K562 (cell line): ENCODE results near the gene ANAPC16. TPM values are rescaled to one million over a fixed set of nuclear protein-coding genes. Genes with fewer than 3 reads are reported as not detected.

Experiments used
- CUX1 ChIP-seq: fragments of 200-800 bp; sonication (Bioruptor generic); IDR thresholded peaks from 2 replicates; pipeline ENCODE4 v1.6.1; 2016; ENCODE audit warnings: missing genetic modification characterization, missing compliant biosample characterization
- FOSL1 ChIP-seq: fragments of 200-800 bp; sonication (Bioruptor generic); conservative IDR thresholded peaks from 2 replicates; pipeline ENCODE4 v1.6.1; 2016; ENCODE audit warnings: missing genetic modification characterization, missing compliant biosample characterization
- FOXK1 ChIP-seq: sonication (generic); formaldehyde crosslinking; IDR thresholded peaks from 2 replicates; pipeline ENCODE4 v1.8.0; 2022; ENCODE audit warnings: missing genetic modification reagents, mild to moderate bottlenecking, borderline replicate concordance
- HOMEZ ChIP-seq: fragments of 250-450 bp; sonication (Bioruptor Pico); IDR thresholded peaks from 2 replicates; pipeline ENCODE4 v1.4.0; 2020; ENCODE audit warnings: mild to moderate bottlenecking, moderate library complexity
- LCOR ChIP-seq: sonication (generic); formaldehyde crosslinking; IDR thresholded peaks from 2 replicates; pipeline ENCODE4 v1.8.0; 2022; ENCODE audit warnings: mild to moderate bottlenecking, missing genetic modification reagents
- NR2C2 ChIP-seq, 2 experiments: fragments of 200-800 bp in 1 of 2; sonication (Bioruptor generic) in 1 of 2; sonication (generic) in 1 of 2; formaldehyde crosslinking in 1 of 2; IDR thresholded peaks; 2 replicates each; pipeline versions ENCODE4 v1.6.1 to v1.8.0; 2016 to 2022; ENCODE audit warnings: mild to moderate bottlenecking in 1 of 2, missing compliant biosample characterization in 1 of 2, missing genetic modification characterization in 1 of 2, missing genetic modification reagents in 1 of 2
- SAFB2 ChIP-seq: fragments of 200-400 bp; formaldehyde crosslinking; IDR thresholded peaks from 2 replicates; pipeline ENCODE4 v1.6.1; 2018; ENCODE audit warnings: borderline replicate concordance, low read length, low read depth, moderate library complexity; ENCODE audit not compliant: severe bottlenecking
- ZNF217 ChIP-seq: sonication (generic); formaldehyde crosslinking; IDR thresholded peaks from 2 replicates; pipeline ENCODE4 v1.8.0; 2022; ENCODE audit warnings: mild to moderate bottlenecking, missing genetic modification reagents
- ZNF436 ChIP-seq: fragments of 250-450, 450-650 bp; sonication (Bioruptor Pico); formaldehyde crosslinking; IDR thresholded peaks from 2 replicates; pipeline ENCODE4 v1.7.0; 2020; ENCODE audit warnings: mild to moderate bottlenecking
- polyA plus RNA-seq, 8 experiments: library from polyadenylated mRNA; depleted of rRNA in 4 of 8; stranded (reverse) in 5 of 8; unstranded in 3 of 8; fragments of >200 nt; fragmentation: Nextera tagmentation in 2 of 8; fragmentation: Illumina TruSeq in 1 of 8; extraction: Ambion mirVana in 2 of 8; extraction: Trizol in 1 of 8; gene quantifications; 2 replicates each; pipeline versions ENCODE4 v1.2.1 to v1.2.3, GENCODE V29; 2011 to 2014; ENCODE audit warnings: inconsistent platforms in 1 of 8, missing spikeins in 1 of 8
- total RNA-seq, 7 experiments: library from RNA; depleted of rRNA in 6 of 7; stranded (reverse); fragments of >200 nt in 6 of 7; fragmentation: Illumina TruSeq in 2 of 7; extraction: Trizol in 2 of 7; gene quantifications; 2 replicates each; pipeline versions ENCODE4 v1.2.1 to v1.2.3, GENCODE V29; 2011 to 2021; ENCODE audit warnings: low replicate concordance in 1 of 7
- TF ChIP-seq, protein P1 (sequence below), 2 experiments: fragments of 450-650 bp; IDR thresholded peaks; 2 replicates each; pipeline ENCODE4 v1.6.1; 2016; ENCODE audit warnings: mild to moderate bottlenecking in 2 of 2, borderline replicate concordance in 1 of 2, low read depth in 1 of 2, moderate library complexity in 1 of 2

The ANAPC16 gene
- total and polyA plus RNA-seq, 9 of the 15 experiments (the other 6 are each of a cell fraction or from before 2014, with no cell fraction given), result 42.6 to 208 (median 108) TPM

GRCh38 chr10:72273410-72274212 lies 57.8 kb downstream of the ANAPC16 start, which contains the start of gene DDIT4 (continued):
- TF ChIP-seq, protein P1, sequence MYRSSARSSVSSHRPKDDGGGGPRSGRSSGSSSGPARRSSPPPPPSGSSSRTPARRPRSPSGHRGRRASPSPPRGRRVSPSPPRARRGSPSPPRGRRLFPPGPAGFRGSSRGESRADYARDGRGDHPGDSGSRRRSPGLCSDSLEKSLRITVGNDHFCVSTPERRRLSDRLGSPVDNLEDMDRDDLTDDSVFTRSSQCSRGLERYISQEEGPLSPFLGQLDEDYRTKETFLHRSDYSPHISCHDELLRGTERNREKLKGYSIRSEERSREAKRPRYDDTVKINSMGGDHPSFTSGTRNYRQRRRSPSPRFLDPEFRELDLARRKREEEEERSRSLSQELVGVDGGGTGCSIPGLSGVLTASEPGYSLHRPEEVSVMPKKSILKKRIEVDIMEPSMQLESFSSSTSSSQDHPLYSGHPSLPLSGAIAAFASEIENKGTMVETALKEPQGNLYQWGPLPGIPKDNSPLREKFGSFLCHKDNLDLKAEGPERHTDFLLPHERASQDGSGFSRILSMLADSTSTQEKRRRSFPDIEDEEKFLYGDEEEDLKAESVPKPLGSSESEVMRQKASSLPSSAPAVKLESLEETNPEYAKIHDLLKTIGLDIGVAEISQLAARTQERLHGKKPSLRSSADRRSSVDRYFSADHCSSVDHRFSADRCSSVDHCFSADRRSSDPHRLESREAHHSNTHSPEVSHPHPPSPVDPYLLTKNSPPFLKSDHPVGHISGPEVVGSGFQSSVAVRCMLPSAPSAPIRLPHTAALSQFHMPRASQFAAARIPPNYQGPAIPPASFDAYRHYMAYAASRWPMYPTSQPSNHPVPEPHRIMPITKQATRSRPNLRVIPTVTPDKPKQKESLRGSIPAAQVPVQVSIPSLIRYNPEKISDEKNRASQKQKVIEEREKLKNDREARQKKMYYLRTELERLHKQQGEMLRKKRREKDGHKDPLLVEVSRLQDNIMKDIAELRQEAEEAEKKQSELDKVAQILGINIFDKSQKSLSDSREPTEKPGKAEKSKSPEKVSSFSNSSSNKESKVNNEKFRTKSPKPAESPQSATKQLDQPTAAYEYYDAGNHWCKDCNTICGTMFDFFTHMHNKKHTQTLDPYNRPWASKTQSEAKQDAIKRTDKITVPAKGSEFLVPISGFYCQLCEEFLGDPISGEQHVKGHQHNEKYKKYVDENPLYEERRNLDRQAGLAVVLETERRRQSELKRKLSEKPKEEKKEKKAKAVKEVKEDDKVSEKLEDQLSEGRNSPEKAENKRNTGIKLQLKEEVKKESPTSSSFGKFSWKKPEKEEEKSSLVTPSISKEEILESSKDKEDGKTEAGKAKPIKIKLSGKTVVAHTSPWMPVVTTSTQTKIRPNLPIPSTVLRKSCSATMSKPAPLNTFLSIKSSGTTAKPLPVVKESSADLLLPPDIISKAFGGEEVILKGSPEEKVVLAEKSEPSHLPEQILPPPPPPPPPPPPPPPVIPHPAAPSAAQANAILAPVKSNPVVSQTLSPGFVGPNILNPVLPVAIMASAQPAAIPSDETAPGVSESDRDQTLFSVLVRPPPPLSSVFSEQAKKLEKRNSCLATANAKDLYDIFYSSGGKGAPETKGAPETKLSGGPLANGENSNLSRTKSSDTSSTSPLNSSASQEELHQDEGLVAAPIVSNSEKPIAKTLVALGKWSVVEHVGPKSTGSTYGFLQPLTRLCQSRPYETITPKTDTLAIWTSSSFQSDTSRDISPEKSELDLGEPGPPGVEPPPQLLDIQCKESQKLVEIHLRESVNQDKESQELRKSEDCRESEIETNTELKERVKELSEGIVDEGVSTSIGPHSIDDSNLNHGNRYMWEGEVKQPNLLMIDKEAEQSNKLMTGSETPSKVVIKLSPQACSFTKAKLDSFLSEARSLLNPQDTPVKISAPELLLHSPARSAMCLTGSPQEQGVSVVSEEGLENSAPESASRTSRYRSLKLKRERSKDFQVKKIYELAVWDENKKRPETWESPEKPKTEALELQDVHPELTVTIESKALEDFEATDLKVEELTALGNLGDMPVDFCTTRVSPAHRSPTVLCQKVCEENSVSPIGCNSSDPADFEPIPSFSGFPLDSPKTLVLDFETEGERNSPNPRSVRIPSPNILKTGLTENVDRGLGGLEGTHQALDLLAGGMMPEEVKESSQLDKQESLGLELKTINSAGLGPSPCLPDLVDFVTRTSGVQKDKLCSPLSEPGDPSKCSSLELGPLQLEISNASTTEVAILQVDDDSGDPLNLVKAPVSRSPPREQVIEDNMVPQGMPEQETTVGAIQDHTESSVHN (IDR thresholded peaks at IDR 0.05; ENCODE audit: borderline replicate concordance in 1 of 2, low read depth in 1 of 2), result no peak
- TF ChIP-seq CUX1 (no peak), ZNF217 (CRISPR knock-in tag) (no peak), LCOR (CRISPR knock-in tag) (peak; percentile 81; the same call in 1 of the 2 replicates), NR2C2 (CRISPR knock-in tag; IDR thresholded peaks at IDR 0.05) (no peak), NR2C2 (tag; IDR thresholded peaks at IDR 0.05) (no peak), FOXK1 (CRISPR knock-in tag) (peak; percentile 74; the same call in 1 of the 2 replicates), FOSL1 (tag) (no peak), ZNF436 (CRISPR knock-in tag) (peak; percentile 92), HOMEZ (no peak), SAFB2 (no peak)
